ENCODE measurements around the gene CPE. TPM values are rescaled to one million over a fixed set of nuclear protein-coding genes. Genes with fewer than 3 reads are reported as not detected.

CPE gene
- total and polyA plus RNA-seq, 10 of the 15 experiments (the other 5 are each of a cell fraction or from before 2014, with no cell fraction given): 0.05 to 0.14 TPM; not detected in 8

- Histone ChIP-seq H3K9ac (ENCODE audit: control insufficient read depth, insufficient read depth, low read length) (no peak overlapping the region), H2AFZ (ENCODE audit: control insufficient read depth, low read depth, low read length) (no peak overlapping the region), H3K9me3 (replicated peaks; ENCODE audit: control insufficient read depth, insufficient read depth, low read length) (no peaks in the 10 kb centered on the region), H3K4me2 (ENCODE audit: control insufficient read depth, insufficient read depth) (no peak overlapping the region), H3K27ac (ENCODE audit: control insufficient read depth, insufficient read depth) (no peak overlapping the region), H3K4me1 (ENCODE audit: control insufficient read depth, insufficient read depth, low read length) (no peaks in the 10 kb centered on the region), H4K20me1 (ENCODE audit: control insufficient read depth, insufficient read depth) (no peaks in the 10 kb centered on the region), H3K27me3 (replicated peaks in 1 of 2; ENCODE audit: control insufficient read depth in 2 of 2, insufficient read depth in 2 of 2, low read length in 1 of 2) (no peaks in the 10 kb centered on the region), H3K79me2 (ENCODE audit: control insufficient read depth, insufficient read depth, low read length) (no peaks in the 10 kb centered on the region), H3K36me3 (ENCODE audit: control insufficient read depth in 2 of 2, insufficient read depth in 2 of 2, low read length in 1 of 2) (no peaks in the 10 kb centered on the region), H3K4me3 (no peak overlapping the region)
- 38% methylated on average over 10 of the region's 10 CpGs for WGBS (ENCODE audit: insufficient coverage, insufficient replicate concordance, low lambda C conversion rate, missing lambda C conversion rate)
- no peak for FAIRE-seq
- ChIA-PET POLR2A (interaction anchor here (0.6 kb wide), 1 partner anchor 77 kb away, joined by 6 read pairs; no protein-coding TSS in a partner anchor), SMC1A (ENCODE audit: uncharacterized antibody, unreplicated experiment) (no interaction called here), CTCF (interaction anchor here (0.7 to 4.3 kb wide), 4 partner anchors 48 to 285 kb away, joined by 3 to 15 read pairs (median 6); no protein-coding TSS in a partner anchor), RAD21 (ENCODE audit: unreplicated experiment) (no interaction called here)
- DNase-seq (ENCODE audit: low read depth, low spot score): no peak
- intact Hi-C loops (cut with micrococcal nuclease; ENCODE audit: unreplicated experiment): no loop called here
- BruUV-seq (replicated peaks): no TSS peak
- in situ Hi-C loops (cut with MboI): no loop called here
- TF ChIP-seq, protein P1, sequence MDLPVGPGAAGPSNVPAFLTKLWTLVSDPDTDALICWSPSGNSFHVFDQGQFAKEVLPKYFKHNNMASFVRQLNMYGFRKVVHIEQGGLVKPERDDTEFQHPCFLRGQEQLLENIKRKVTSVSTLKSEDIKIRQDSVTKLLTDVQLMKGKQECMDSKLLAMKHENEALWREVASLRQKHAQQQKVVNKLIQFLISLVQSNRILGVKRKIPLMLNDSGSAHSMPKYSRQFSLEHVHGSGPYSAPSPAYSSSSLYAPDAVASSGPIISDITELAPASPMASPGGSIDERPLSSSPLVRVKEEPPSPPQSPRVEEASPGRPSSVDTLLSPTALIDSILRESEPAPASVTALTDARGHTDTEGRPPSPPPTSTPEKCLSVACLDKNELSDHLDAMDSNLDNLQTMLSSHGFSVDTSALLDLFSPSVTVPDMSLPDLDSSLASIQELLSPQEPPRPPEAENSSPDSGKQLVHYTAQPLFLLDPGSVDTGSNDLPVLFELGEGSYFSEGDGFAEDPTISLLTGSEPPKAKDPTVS (IDR thresholded peaks at IDR 0.05; ENCODE audit: low read depth, low read length): no peak
- TF ChIP-seq, protein P2, sequence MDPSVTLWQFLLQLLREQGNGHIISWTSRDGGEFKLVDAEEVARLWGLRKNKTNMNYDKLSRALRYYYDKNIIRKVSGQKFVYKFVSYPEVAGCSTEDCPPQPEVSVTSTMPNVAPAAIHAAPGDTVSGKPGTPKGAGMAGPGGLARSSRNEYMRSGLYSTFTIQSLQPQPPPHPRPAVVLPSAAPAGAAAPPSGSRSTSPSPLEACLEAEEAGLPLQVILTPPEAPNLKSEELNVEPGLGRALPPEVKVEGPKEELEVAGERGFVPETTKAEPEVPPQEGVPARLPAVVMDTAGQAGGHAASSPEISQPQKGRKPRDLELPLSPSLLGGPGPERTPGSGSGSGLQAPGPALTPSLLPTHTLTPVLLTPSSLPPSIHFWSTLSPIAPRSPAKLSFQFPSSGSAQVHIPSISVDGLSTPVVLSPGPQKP (IDR thresholded peaks at IDR 0.05; ENCODE audit: low read depth, low read length): no peak
- no peak for TF ChIP-seq MXI1 (IDR thresholded peaks at IDR 0.05; ENCODE audit: low read depth, low read length)
- no peak for TF ChIP-seq HDAC2 (IDR thresholded peaks at IDR 0.05)
- TF ChIP-seq POLR2A (IDR thresholded peaks at IDR 0.05; ENCODE audit: low read depth, low read length): no peak
- TF ChIP-seq, protein P3, sequence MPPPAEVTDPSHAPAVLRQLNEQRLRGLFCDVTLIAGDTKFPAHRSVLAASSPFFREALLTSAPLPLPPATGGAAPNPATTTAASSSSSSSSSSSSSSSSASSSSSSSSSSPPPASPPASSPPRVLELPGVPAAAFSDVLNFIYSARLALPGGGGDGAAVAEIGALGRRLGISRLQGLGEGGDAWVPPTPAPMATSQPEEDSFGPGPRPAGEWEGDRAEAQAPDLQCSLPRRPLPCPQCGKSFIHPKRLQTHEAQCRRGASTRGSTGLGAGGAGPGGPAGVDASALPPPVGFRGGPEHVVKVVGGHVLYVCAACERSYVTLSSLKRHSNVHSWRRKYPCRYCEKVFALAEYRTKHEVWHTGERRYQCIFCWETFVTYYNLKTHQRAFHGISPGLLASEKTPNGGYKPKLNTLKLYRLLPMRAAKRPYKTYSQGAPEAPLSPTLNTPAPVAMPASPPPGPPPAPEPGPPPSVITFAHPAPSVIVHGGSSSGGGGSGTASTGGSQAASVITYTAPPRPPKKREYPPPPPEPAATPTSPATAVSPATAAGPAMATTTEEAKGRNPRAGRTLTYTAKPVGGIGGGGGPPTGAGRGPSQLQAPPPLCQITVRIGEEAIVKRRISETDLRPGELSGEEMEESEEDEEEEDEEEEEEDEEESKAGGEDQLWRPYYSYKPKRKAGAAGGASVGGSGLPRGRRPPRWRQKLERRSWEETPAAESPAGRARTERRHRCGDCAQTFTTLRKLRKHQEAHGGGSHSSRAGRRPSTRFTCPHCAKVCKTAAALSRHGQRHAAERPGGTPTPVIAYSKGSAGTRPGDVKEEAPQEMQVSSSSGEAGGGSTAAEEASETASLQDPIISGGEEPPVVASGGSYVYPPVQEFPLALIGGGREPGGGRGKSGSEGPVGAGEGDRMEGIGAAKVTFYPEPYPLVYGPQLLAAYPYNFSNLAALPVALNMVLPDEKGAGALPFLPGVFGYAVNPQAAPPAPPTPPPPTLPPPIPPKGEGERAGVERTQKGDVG (CRISPR knock-in tag; IDR thresholded peaks at IDR 0.05): no peak
- no peak for TF ChIP-seq ESRRA (IDR thresholded peaks at IDR 0.05; ENCODE audit: low read length)
- TF ChIP-seq KDM1A (IDR thresholded peaks at IDR 0.05; ENCODE audit: borderline replicate concordance): no peak
- no peak for TF ChIP-seq SREBF1 (IDR thresholded peaks at IDR 0.05; ENCODE audit: low read length)
- no peak for TF ChIP-seq POLR2AphosphoS2 (IDR thresholded peaks at IDR 0.05; ENCODE audit: low read depth, low read length)
- no peak for TF ChIP-seq ZNF274 (IDR thresholded peaks at IDR 0.05; ENCODE audit: insufficient read depth, insufficient read length)
- no peak for TF ChIP-seq ETV6 (conservative IDR thresholded peaks at IDR 0.05 in 1 of 2, IDR thresholded peaks at IDR 0.05 in 1 of 2; ENCODE audit: borderline replicate concordance in 1 of 2, low read depth in 1 of 2)
- no peak for ATAC-seq
These were observed 37.1 kb downstream of the CPE start for GRCh38 chr4:165415910-165416309.

Measured in GM12878 (cell line).